Erythroblast (primary cell): ENCODE results near the gene ELOVL6.

Experiments used
- GATA1 ChIP-seq: IDR thresholded peaks from 2 replicates; pipeline ENCODE4 v1.6.1; 2011; ENCODE audit warnings: low read depth, mild to moderate bottlenecking, control low read depth, low read length, moderate library complexity
- POLR2A ChIP-seq: IDR thresholded peaks from 2 replicates; pipeline ENCODE4 v1.6.1; 2011; ENCODE audit warnings: mild to moderate bottlenecking, low read length

- no peak for TF ChIP-seq POLR2A
- TF ChIP-seq GATA1: no peak
Measured at GRCh38 chr4:110055158-110055768, 143.2 kb downstream of the ELOVL6 start.
